Upper lobe of left lung (tissue), 6 donors: Measurements from ENCODE around the gene CABLES2. TPM values are rescaled to one million over a fixed set of nuclear protein-coding genes. Genes with fewer than 3 reads are reported as not detected.
A peak's percentile ranks its signal among the peaks of the same experiment; 100 is the strongest.

Experiments used
- ATAC-seq, 2 donors: fragments of 200-7000 bp; cut with Tn5 transposase; one replicate each; pipeline ENCODE4 v1.9.1; 2022; ENCODE audit warnings: mild to moderate bottlenecking in 2 of 2, moderate library complexity in 2 of 2; ENCODE audit not compliant: low FRiP score in 2 of 2
- DNase-seq, 2 donors: peaks; one replicate each; pipeline ENCODE4 v3.0.0-alpha.2; 2019 to 2020
- H3K27ac ChIP-seq, 4 donors: fragments of 200-600 bp; sonication (generic); one replicate each; pipeline ENCODE4 v1.5.1; 2016 to 2019
- H3K27me3 ChIP-seq, 4 donors: fragments of 200-600 bp; sonication (generic); one replicate each; pipeline ENCODE4 v1.5.1; 2017 to 2019
- H3K36me3 ChIP-seq, 4 donors: fragments of 200-600 bp; sonication (generic); one replicate each; pipeline ENCODE4 v1.5.1; 2016 to 2019
- H3K4me1 ChIP-seq, 4 donors: fragments of 200-600 bp; sonication (generic); one replicate each; pipeline ENCODE4 v1.5.1; 2018 to 2019
- H3K4me3 ChIP-seq, 4 donors: fragments of 200-600 bp; sonication (generic); one replicate each; pipeline ENCODE4 v1.5.1; 2017 to 2019; ENCODE audit warnings: mild to moderate bottlenecking in 2 of 4, moderate library complexity in 1 of 4
- H3K9me3 ChIP-seq, 4 donors: fragments of 200-600 bp; sonication (generic); one replicate each; pipeline ENCODE4 v1.5.1; 2018 to 2019
- EP300 ChIP-seq, 4 donors: sonication (generic); formaldehyde crosslinking; IDR thresholded peaks; one replicate each; pipeline ENCODE4 v1.5.1; 2017; ENCODE audit warnings: antibody characterized with exemption in 4 of 4, control low read depth in 2 of 4
- POLR2A ChIP-seq, 4 donors: fragments of 450-650 bp; IDR thresholded peaks; one replicate each; pipeline ENCODE4 v1.5.1; 2016 to 2017; ENCODE audit warnings: antibody characterized with exemption in 4 of 4, mild to moderate bottlenecking in 2 of 4
- POLR2AphosphoS5 ChIP-seq, 2 donors: sonication (generic); formaldehyde crosslinking; IDR thresholded peaks; one replicate each; pipeline ENCODE4 v1.5.1; 2017; ENCODE audit warnings: antibody characterized with exemption in 2 of 2
- WGBS, 2 donors: methylation state at CpG; one replicate each; pipeline ENCODE4 v1.1.5; 2017 to 2018; 5-methylcytosine and 5-hydroxymethylcytosine counted together
- total RNA-seq, 6 donors: library from RNA; depleted of rRNA in 4 of 6; stranded (reverse); fragments of >200 nt in 4 of 6; gene quantifications; one replicate each; pipeline versions ENCODE4 v1.1.0 to v1.2.1, GENCODE V29; 2016 to 2021
- TF ChIP-seq, protein P1 (sequence below), 6 experiments: fragments of 450-650 bp in 4 of 6; fragments of 200-600 bp in 2 of 6; sonication (generic) in 2 of 6; IDR thresholded peaks; one replicate each; pipeline ENCODE4 v1.5.1; 2016 to 2019; ENCODE audit warnings: antibody characterized with exemption in 6 of 6
- donor health status: DM: no; HTN: no; CAD: no; lungs with moderate emphysema.
- donor health status: DM: no; HTN: yes; CAD: no; lungs with severe emphysema.

The CABLES2 gene
- total RNA-seq, 6 donors from 2014 or later: 2.2 to 5.2 (median 4.0) TPM

DNA sequence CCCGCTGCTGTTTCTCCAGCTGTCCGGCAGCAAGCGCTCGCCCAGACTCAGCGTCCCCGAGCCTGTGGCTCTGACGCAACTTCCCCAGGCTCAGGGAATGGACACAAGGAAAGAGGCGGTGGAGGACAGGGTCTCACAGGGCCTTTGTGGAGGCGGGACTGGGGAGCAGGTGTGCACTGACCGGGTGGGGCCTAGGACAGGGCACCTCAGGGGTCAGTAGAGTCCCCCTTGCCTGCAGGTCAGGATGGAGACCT is 60.0 kb downstream of the CABLES2 start:
- H3K36me3 ChIP-seq: peaks cover 6 to 86% (median 45%) of the 10 kb centered on the region in 4 donors
- no peaks in the 10 kb centered on the region for H3K27me3 ChIP-seq
- WGBS, 2 donors: 94% methylated on average over 10 of the region's 10 CpGs; no CpG with 5 or more reads in 1 of the 2 donors
- TF ChIP-seq, protein P1, sequence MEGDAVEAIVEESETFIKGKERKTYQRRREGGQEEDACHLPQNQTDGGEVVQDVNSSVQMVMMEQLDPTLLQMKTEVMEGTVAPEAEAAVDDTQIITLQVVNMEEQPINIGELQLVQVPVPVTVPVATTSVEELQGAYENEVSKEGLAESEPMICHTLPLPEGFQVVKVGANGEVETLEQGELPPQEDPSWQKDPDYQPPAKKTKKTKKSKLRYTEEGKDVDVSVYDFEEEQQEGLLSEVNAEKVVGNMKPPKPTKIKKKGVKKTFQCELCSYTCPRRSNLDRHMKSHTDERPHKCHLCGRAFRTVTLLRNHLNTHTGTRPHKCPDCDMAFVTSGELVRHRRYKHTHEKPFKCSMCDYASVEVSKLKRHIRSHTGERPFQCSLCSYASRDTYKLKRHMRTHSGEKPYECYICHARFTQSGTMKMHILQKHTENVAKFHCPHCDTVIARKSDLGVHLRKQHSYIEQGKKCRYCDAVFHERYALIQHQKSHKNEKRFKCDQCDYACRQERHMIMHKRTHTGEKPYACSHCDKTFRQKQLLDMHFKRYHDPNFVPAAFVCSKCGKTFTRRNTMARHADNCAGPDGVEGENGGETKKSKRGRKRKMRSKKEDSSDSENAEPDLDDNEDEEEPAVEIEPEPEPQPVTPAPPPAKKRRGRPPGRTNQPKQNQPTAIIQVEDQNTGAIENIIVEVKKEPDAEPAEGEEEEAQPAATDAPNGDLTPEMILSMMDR (IDR thresholded peaks at IDR 0.05): no peak
- TF ChIP-seq EP300 (IDR thresholded peaks at IDR 0.05): no peak
- TF ChIP-seq POLR2A (IDR thresholded peaks at IDR 0.05): no peak
- no peak for TF ChIP-seq POLR2AphosphoS5 (IDR thresholded peaks at IDR 0.05)
- no peak overlapping the region for H3K4me3 ChIP-seq
- no peak overlapping the region for H3K27ac ChIP-seq
- no peak for DNase-seq
- H3K9me3 ChIP-seq: no peaks in the 10 kb centered on the region
- ATAC-seq: no peak
- peaks cover 0 to 11% (median 1%) of the 10 kb centered on the region in 4 donors for H3K4me1 ChIP-seq

DNA sequence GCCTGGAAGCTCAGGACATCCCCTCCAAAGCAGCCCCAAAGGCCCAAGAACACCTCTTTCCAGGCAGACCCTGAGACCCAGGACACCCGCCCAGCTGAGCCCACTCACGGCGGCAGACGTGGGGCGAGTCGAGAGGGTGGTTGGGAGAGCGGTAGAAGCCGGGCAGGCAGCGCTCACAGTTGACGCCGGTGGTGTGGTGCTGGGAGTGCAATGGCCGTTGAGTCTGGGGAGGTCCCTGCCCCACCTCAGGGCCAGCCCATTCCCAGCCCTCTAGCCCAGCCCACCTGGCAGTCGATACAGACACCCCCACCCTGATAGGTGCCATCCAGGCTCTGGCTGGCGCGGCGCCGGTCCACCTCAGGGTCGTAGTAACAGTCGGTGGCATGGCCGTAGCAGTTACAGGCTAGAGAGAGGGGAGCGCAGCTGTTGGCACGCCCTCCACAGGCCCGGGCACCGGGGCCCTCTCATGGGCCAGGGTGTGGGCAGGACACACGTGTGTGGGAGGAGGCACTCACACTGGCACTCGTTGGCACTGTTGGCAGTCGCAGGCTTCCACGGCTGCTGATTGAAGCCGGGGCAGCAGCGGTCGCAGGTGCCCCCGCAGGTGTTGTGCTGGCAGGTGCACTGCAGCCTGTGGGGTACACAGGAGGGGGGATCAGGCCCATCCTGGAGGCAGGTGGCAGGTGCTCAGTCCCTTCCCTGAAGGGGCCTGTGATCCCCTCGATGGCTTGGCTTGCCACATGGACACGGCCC is 60.5 kb downstream of the CABLES2 start:
- H3K27me3 ChIP-seq: no peaks in the 10 kb centered on the region
- peaks cover 6 to 86% (median 41%) of the 10 kb centered on the region in 4 donors for H3K36me3 ChIP-seq
- H3K4me1 ChIP-seq: peaks cover 0 to 11% (median 1%) of the 10 kb centered on the region in 4 donors
- ATAC-seq (peak in 1 of 2 donors; percentile 11), DNase-seq (peak in 1 of 2 donors; percentile 84)
- TF ChIP-seq POLR2AphosphoS5 (IDR thresholded peaks at IDR 0.05): no peak
- TF ChIP-seq POLR2A (IDR thresholded peaks at IDR 0.05): no peak
- no peak for TF ChIP-seq EP300 (IDR thresholded peaks at IDR 0.05)
- TF ChIP-seq, protein P1 (IDR thresholded peaks at IDR 0.05): no peak
- no peaks in the 10 kb centered on the region for H3K9me3 ChIP-seq
- WGBS, 2 donors: 91 to 97% methylated on average over 19 to 33 of the region's 34 CpGs
- H3K4me3 ChIP-seq: no peak overlapping the region
- peak overlapping the region in 1 of 4 donors; percentile 2 for H3K27ac ChIP-seq

DNA sequence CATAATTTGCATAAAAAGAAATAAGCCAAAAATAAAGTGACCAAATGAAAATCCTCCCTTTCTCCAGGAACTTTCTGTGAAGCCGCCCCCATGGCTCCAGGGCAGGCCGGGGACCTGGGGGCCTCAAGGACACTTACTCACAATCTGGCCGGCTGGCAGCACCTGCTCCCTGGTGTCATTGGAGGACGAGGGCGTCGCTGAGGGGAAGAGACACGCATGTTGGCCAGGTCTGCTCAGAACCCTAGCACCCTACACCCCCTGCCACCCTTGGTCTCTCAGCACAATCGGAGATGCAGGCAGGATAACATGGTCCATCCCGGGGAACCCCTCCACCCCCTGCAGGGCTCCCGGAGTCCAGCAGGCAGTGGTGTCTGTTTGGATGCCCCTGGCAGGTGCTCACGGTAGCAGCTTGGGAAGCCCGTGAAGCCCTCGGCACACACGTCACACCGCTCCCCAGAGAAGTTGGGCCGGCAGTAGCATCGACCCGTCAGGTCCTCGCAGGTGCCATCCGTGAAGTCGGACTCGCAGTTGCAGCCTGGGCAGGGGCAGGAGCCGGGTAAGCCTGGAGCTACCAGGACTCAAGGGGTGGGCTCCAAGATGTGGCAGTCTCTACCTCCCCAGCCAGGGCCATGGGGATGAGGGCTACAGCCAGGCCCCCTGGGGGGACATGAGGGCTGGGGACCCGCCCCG is 61.3 kb downstream of the CABLES2 start:
- Histone ChIP-seq H3K27me3 (no peaks in the 10 kb centered on the region), H3K36me3 (peaks cover 3 to 86% (median 34%) of the 10 kb centered on the region in 4 donors), H3K4me1 (peaks cover 0 to 7% (median under 1%) of the 10 kb centered on the region in 4 donors), H3K9me3 (no peaks in the 10 kb centered on the region), H3K4me3 (no peak overlapping the region), H3K27ac (peak overlapping the region in 1 of 4 donors; percentile 2)
- TF ChIP-seq EP300 (IDR thresholded peaks at IDR 0.05) (no peak), POLR2A (IDR thresholded peaks at IDR 0.05) (no peak), POLR2AphosphoS5 (IDR thresholded peaks at IDR 0.05) (no peak)
- TF ChIP-seq, protein P1 (IDR thresholded peaks at IDR 0.05): no peak
- 60 to 96% methylated on average over 3 to 22 of the region's 25 CpGs for WGBS, 2 donors
- ATAC-seq (no peak), DNase-seq (peak in 1 of 2 donors; percentile 75)

DNA sequence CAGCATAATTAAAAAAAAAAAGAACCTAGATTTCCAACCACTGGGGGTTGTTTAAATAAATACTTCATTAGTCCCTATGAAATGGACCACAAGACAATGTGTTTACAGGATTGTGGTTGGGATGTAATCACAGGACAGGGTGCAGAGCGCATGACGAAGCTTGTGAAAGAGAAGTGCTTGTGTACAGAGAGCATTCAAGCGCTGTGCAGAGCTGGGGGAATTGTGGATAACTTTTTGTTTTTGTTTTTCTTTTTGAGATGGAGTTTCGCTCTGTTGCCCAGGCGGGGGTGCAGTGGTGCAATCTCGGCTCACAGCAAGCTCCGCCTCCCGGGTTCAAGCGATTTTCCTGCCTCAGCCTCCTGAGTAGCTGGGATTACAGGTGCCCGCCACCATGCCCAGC is 62.3 kb downstream of the CABLES2 start:
- ATAC-seq: no peak
- Histone ChIP-seq H3K4me1 (no peaks in the 10 kb centered on the region), H3K9me3 (no peaks in the 10 kb centered on the region), H3K27me3 (no peaks in the 10 kb centered on the region), H3K4me3 (no peak overlapping the region), H3K27ac (no peak overlapping the region), H3K36me3 (peaks cover 2 to 86% (median 31%) of the 10 kb centered on the region in 4 donors)
- DNase-seq: no peak
- TF ChIP-seq, protein P1 (IDR thresholded peaks at IDR 0.05): no peak
- TF ChIP-seq POLR2AphosphoS5 (IDR thresholded peaks at IDR 0.05) (no peak), EP300 (IDR thresholded peaks at IDR 0.05) (no peak), POLR2A (IDR thresholded peaks at IDR 0.05) (no peak)
- WGBS, 2 donors: 84 to 87% methylated on average over 10 of the region's 10 CpGs
